ENCODE data around the gene TSHZ1.

- TF ChIP-seq CTCF (IDR thresholded peaks at IDR 0.05; ENCODE audit: low read depth, low read length, missing input control) = no peak
- TF ChIP-seq RAD21 (IDR thresholded peaks at IDR 0.05) = no peak
- no peak for TF ChIP-seq MAX (IDR thresholded peaks at IDR 0.05)
- no peak for TF ChIP-seq GABPA (IDR thresholded peaks at IDR 0.05 in 1 of 2, conservative IDR thresholded peaks at IDR 0.05 in 1 of 2)
Observed at GRCh38 chr18:75273817-75274216, 63.2 kb downstream of the TSHZ1 start.
